Suppressor macrophage (primary cell): Measurements from ENCODE around the gene C2CD3.
A peak's percentile ranks its signal among the peaks of the same experiment; 100 is the strongest.

ENCODE experiments used
- DNase-seq, 4 experiments: peaks; one replicate each; pipeline ENCODE4 v3.0.0-alpha.2; 2020 to 2022

The C2CD3 gene

DNA sequence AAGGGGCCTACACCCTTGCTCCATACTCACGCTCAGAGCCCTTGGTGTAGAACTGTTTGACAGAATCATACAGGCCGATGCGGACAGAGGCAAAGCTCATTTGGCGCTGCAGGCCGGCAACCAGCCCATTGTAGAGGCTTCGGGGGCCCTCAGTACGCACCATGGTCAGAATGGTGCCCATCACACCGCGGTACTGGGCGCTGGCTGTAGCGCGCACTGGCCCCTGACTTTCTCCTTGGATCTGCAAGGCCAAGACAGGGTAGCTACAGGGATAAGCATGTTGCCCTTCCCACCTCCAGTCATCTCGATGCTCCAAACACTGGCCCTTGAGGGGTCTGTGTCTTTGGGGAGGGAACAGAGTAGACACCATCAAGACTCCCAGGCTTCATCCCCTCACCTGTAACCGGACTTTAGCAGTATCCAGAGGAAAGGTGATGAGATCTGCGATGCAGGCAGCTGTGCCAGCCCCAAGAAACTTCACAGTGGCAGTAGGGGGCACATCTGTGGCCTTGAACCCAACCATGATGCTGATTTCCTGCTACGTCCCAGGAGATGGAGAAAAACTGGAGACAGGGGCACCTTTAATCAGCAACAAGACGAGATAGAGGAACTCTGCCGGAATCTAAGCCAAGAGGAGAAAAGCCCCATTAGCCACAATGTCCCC, 192.8 kb downstream of the C2CD3 start:
- DNase-seq: no peak

DNA sequence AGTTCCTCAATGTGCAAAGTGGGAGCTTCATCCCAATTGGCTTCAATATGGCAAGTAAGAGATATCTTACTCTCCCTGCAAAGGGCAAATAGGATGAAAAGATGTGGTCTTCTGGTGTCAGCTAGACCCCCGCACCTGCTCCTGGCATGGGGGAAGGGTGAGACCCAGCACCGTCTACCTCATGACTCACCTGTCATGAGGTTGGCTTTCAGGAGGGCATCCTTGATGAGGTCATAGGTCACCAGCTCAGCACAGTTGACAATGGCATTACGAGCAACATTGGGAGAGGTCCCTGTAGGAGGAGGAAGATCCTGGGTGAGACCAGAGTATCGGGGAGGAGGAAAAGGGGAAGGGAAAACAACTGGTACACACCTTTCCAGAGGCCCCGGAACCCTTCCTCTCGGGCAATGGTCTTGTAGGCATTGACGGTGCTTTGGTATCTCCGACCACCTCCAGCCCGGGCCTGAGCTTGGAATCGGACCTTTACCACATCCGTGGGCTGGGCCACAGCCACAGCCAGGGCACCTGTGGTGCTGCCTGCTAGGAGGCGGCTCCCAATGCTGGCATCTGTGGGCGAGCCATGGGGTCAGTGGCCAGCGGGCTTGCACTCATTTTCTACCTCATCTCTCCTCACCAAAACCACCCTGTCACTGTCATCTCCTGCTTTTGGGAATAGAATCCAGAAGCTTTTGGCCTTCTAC, 194.2 kb downstream of the C2CD3 start:
- DNase-seq: peak in 1 of 4 experiments; percentile 16

DNA sequence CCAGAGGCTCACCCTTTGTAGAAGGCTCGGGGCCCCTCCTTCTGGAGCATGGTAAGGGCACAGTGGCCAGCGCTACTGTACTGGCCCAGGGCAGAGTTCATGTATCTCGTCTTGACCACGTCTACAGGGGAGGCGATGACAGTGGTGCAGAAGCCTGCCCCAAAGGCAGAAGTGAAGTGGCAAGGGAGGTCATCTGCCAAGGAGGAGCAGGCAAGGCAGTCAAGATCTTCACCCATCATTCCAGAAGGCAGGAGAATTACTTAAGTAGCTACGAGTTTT, 195.4 kb downstream of the C2CD3 start:
- DNase-seq: no peak

GRCh38 chr11:73974604-73975478, 196.0 kb downstream of the C2CD3 start:
- DNase-seq: no peak

GRCh38 chr11:73972620-73973449, 198.0 kb downstream of the C2CD3 start:
- peak in 1 of 4 experiments; percentile 17 for DNase-seq

GRCh38 chr11:73972187-73972586, 198.6 kb downstream of the C2CD3 start:
- DNase-seq: peak in 1 of 4 experiments; percentile 16

DNA sequence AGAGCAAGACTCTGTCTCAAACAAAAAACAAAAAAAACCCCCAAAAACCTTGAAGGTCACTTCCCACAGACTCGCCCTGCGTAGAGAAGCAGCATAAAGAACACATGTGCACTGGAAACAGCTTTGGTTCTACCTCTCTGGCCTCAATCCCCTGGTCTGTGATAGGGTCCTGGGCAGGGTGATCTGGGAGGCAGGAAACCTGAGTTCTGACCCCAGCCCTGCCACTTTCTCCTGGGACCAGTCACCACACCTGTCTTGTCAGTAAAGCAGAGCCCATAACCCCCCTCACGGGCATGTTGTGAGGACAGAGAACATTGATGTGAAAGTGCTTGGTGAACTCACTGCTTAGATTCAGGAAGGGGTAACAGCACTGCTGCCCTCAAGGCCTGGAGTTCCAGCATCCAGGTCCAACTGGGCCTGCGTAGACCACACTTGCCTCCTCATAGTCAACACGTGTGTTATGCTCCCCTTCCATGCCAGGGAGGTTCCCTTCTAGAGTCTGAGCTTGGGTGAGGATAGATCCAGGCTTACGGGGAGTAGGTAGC, 199.6 kb downstream of the C2CD3 start:
- DNase-seq: peak in 1 of 4 experiments; percentile 42

- peak in 2 of 4 experiments; percentile 40 to 47 for DNase-seq
These were observed 200.6 kb downstream of the C2CD3 start for GRCh38 chr11:73969991-73970800.

GRCh38 chr11:73969091-73969490, 201.7 kb downstream of the C2CD3 start:
- no peak for DNase-seq

DNA sequence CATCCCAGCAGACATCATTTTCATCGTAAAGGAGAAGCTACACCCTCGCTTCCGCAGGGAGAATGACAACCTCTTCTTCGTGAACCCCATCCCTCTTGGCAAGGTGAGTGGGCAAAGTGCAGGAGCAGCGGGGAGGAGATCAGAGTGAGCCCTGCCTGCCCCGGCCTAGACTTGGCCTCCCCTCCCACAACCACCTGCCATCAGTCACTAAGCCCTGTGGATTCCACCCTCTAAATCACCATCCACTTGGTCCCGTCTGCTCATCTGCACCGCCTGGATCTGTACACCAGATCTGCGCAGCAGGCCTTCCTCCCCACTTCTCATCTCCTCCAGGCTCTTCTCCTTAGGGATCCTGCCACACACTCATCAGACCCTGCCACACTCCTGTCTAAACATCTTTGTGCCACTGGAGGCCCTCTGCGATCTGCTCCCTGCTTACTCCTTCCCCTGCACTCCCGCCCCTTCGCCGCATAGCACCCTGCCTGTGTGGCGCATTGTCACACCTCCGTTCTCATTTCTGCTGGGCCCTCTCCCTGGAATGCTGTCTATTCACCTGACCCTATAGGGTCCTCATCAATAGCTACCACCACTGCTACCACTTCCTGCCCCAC, 202.3 kb downstream of the C2CD3 start:
- no peak for DNase-seq

GRCh38 chr11:73965764-73966121, 205.1 kb downstream of the C2CD3 start:
- no peak for DNase-seq

GRCh38 chr11:73965076-73965763, 205.6 kb downstream of the C2CD3 start:
- no peak for DNase-seq

- DNase-seq: no peak
These were observed 206.9 kb downstream of the C2CD3 start for GRCh38 chr11:73963861-73964260.
